ENCODE data around the gene MCF2L.

Gene MCF2L

DNA sequence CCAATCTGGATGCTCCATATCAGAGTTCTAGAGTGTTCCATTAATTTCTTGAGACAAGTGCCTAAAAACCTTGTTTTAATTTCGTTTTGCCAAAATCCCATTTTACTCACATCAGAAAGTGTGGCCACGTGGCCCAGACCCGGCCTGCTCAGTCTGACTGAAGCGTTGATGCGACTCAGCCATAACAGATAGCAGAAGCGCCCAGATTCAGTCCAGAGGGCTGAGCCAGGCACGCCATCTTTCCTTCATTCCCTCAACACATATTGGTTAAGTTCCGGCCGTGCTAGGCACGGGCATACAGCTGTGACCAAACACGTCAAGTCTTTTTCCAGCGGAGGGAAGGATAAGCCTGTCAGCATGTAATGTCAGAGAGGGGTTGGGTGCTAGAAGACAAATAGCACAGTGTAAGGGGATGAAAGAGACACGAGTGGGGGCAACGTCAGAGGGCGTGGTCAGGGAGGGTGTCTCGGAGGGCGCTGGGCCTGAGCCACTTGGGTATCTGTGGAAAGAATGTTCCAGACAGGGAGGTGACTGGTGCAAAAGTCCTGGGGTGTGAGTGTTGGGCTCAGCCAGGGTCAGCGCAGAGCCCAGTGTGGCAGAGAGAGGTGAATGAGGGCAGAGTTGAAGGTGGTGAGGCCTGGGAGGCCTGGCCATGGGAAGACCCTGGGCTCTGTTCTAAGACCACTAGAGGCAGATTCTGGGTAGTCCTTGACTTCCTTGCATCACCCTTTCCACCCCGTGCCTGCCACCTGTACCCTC lies 156.7 kb downstream of the MCF2L start:
- TF ChIP-seq, protein P1, sequence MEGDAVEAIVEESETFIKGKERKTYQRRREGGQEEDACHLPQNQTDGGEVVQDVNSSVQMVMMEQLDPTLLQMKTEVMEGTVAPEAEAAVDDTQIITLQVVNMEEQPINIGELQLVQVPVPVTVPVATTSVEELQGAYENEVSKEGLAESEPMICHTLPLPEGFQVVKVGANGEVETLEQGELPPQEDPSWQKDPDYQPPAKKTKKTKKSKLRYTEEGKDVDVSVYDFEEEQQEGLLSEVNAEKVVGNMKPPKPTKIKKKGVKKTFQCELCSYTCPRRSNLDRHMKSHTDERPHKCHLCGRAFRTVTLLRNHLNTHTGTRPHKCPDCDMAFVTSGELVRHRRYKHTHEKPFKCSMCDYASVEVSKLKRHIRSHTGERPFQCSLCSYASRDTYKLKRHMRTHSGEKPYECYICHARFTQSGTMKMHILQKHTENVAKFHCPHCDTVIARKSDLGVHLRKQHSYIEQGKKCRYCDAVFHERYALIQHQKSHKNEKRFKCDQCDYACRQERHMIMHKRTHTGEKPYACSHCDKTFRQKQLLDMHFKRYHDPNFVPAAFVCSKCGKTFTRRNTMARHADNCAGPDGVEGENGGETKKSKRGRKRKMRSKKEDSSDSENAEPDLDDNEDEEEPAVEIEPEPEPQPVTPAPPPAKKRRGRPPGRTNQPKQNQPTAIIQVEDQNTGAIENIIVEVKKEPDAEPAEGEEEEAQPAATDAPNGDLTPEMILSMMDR (IDR thresholded peaks at IDR 0.05): no peak

DNA sequence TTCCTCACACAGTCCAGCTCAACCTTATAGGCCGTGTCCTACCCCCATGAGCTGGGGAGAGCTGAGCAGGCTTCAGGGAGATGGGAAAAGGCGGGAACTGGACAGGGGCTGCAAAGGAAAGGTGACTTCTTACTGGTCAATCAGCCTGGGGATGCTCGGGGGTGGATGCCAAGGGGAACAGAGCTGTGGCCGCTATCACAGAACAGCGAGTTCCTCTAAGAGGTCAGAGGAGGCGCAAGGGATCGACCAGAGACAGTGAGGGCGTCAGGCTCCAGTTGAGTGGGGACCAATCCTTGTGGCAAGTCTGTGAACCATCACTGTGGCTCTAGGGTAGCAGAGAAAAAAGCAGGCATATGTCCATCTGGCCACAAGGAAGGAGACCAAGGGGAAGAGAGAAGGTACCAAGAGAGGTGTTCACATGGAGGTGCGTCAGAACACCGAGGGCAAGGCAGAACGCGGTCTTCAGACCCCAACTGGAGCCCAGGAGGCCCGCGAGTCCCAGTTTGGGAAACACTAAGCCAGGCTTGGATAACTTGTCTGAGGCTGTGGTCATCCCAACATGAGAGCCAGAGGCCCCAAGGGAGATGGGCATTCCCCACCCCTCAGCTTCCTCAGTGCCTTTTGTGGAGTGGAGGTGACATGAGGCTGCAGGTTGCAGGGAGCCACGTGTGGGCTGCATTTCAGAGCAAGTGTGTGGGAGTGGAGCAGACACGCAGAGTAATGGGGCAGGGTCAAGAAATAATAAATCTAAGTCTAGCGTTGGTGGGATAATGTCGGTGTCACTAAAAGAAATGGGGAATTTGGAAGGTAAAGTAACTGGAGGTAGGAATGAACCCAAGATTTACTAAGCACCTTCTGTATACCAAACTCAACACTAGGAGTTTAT lies 157.5 kb downstream of the MCF2L start:
- TF ChIP-seq, protein P1 (IDR thresholded peaks at IDR 0.05): no peak

DNA sequence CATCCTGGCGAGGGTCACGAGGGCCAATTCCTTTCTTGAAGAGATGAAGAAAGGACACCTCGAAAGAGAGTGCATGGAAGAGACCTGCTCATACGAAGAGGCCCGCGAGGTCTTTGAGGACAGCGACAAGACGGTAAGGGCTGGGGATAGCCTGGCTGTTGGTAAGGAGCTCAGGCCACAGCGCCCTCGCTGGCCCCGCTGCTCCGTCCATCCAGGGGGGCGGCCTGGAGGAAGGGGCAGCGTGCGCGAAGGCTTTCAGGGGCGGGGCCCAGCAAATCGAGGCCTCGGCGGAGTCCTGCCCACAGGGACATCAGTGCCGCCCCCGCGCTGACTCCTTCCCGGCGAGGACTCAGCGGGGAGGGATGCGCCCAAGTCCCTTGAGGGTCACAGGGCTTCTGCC lies 160.5 kb downstream of the MCF2L start:
- TF ChIP-seq, protein P1 (IDR thresholded peaks at IDR 0.05): no peak

DNA sequence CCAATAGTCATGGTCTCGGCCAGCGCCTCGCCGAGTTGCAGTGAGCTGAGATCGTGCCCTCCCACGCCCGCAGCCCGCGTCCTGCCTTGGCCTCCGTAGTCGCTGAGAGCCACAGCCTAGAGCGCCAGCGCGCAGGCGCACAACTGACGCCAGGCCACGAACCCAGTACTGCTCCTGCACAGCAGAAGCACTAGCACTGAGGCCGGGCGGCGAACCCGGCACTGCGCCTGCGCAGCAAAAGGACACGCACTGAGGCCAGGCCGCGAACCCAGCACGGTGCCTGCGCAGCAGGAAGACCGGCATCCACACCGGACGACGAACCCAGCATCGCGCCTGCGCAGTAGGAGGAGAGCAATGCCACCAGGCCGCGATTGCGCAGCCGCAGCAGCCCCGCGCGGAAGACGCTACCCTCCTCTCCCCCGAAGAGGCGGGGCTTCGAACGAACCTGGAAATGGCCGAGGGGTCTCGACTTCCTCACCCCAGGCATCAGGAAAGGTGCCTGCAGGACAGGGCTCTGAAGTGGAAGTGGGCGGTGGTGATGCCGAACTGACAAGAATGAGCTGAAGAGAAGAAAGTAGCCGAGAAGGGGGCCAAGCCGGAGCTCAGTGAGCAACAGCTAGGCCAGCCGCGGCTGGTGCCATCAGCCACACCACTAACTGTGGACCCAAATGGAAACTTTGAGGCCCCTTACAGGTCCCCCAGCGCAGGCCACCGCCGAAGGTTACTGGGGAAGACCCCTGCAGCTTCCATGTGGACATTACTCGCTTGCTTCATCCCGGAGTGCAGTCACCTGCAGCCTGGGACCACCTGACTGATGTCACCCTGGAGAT lies 161.1 kb downstream of the MCF2L start:
- TF ChIP-seq, protein P1 (IDR thresholded peaks at IDR 0.05): no peak

DNA sequence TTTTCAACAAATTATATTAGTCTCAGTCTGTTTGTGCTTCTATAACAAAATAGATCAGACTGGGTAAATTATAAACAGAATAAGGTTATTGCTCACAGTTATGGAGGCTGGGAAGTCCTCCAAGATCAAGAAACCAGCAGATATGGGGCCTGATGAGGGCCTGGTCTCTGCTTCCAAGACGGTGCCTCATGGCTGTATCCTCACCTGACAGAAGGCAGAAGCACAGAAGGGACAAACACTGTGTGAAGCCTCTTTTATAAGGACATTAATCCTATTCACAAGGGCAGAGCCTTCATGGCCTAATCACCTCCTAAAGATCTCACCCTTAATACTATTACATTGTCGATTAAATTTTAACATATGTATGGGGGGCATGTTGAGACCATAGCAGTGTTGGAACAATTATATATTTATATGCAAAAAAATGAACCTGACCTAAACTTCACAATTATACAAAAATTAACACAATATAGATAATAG lies 166.3 kb downstream of the MCF2L start:
- TF ChIP-seq, protein P1 (IDR thresholded peaks at IDR 0.05): no peak

DNA sequence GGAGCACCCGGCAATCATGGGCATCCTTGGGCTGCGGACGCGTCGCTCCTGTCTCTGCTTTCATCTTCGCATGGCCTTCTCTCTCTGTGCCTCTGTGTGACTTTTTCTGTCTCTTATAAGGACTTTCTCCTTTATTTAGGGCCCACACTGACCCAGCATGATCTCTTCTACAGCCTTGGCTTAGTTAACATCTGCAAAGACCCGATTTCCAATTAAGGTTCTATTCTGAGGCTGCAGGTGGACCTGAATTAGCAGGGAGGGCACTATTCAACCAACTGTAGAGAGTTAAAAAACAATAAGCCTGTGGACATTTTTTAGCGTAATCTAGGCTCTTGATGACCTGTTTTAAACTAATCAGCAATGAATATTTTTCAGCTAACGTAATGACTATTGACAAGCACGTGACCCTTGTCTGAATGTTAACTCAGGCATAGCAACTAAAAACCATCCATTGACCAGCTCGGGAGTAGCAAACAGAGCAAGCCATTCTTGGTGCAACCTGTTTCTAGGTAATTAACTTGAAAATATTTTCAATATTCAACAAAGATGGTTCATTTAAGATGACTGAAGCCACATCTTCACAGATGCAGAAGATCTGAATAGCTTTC lies 168.8 kb downstream of the MCF2L start:
- TF ChIP-seq, protein P1 (IDR thresholded peaks at IDR 0.05): no peak

Measured in LNCAP (cell line).